K562 (cell line): Measurements from ENCODE around the gene MRPL40. TPM values are rescaled to one million over a fixed set of nuclear protein-coding genes. Genes with fewer than 3 reads are reported as not detected.

Source experiments
- BHLHE40 ChIP-seq: IDR thresholded peaks from 2 replicates; pipeline ENCODE4 v1.6.1; 2011; ENCODE audit warnings: low read length, improper control_type of control experiment
- CHCHD3 ChIP-seq: fragments of 250-450 bp; sonication (Bioruptor Pico); IDR thresholded peaks from 2 replicates; pipeline ENCODE4 v2.1.2; 2022; ENCODE audit warnings: mild to moderate bottlenecking
- E2F5 ChIP-seq: sonication (generic); formaldehyde crosslinking; IDR thresholded peaks from 2 replicates; pipeline ENCODE4 v1.8.0; 2022; ENCODE audit warnings: mild to moderate bottlenecking, missing genetic modification reagents
- EP300 ChIP-seq: IDR thresholded peaks from 2 replicates; pipeline ENCODE4 v1.6.1; 2012; ENCODE audit warnings: low read length, improper control_type of control experiment
- HEY1 ChIP-seq: fragments of 250-450 bp; sonication (Bioruptor Pico); IDR thresholded peaks from 2 replicates; pipeline ENCODE4 v1.5.0; 2020; ENCODE audit warnings: mild to moderate bottlenecking, moderate library complexity, borderline replicate concordance
- JUNB ChIP-seq: fragments of 450-650 bp; formaldehyde crosslinking; conservative IDR thresholded peaks from 2 replicates; pipeline ENCODE4 v1.4.0; 2020; ENCODE audit warnings: mild to moderate bottlenecking
- NBN ChIP-seq: fragments of 450-650 bp; IDR thresholded peaks from 2 replicates; pipeline ENCODE4 v1.6.1; 2016; ENCODE audit warnings: low read depth, mild to moderate bottlenecking
- PATZ1 ChIP-seq: fragments of 250-450 bp; sonication (Bioruptor Pico); IDR thresholded peaks from 2 replicates; pipeline ENCODE4 v1.5.0; 2020; ENCODE audit warnings: mild to moderate bottlenecking, borderline replicate concordance
- POLR2A ChIP-seq: fragments of 450-650 bp; conservative IDR thresholded peaks from 2 replicates; pipeline ENCODE4 v1.6.1; 2016
- POLR2G ChIP-seq: fragments of 200-400 bp; formaldehyde crosslinking; IDR thresholded peaks from 2 replicates; pipeline ENCODE4 v1.6.1; 2017; ENCODE audit warnings: low read depth, mild to moderate bottlenecking, antibody characterized with exemption, low read length, moderate library complexity
- PURB ChIP-seq: sonication (generic); formaldehyde crosslinking; IDR thresholded peaks from 2 replicates; pipeline ENCODE4 v1.9.0; 2021; ENCODE audit warnings: low read depth, mild to moderate bottlenecking, missing genetic modification reagents
- RCOR1 ChIP-seq, 2 experiments: IDR thresholded peaks; 2 replicates each; pipeline ENCODE4 v1.6.1; 2012; ENCODE audit warnings: low read depth in 2 of 2, low read length in 2 of 2, borderline replicate concordance in 1 of 2, improper control_type of control experiment in 1 of 2
- SMAD3 ChIP-seq: fragments of 450-650 bp; formaldehyde crosslinking; conservative IDR thresholded peaks from 2 replicates; pipeline ENCODE4 v1.4.0; 2020; ENCODE audit warnings: mild to moderate bottlenecking
- SMAD4 ChIP-seq: fragments of 250-450 bp; sonication (Bioruptor Pico); conservative IDR thresholded peaks from 2 replicates; pipeline ENCODE4 v1.8.0; 2021; ENCODE audit warnings: inconsistent platforms, mild to moderate bottlenecking, moderate library complexity
- TEAD2 ChIP-seq: fragments of 450-650 bp; IDR thresholded peaks from 2 replicates; pipeline ENCODE4 v1.6.1; 2016; ENCODE audit warnings: missing genetic modification characterization, control low read depth, missing compliant biosample characterization
- VEZF1 ChIP-seq: fragments of 200-800 bp; sonication (Bioruptor generic); IDR thresholded peaks from 2 replicates; pipeline ENCODE4 v1.6.1; 2017; ENCODE audit warnings: missing genetic modification characterization, missing compliant biosample characterization
- ZBTB11 ChIP-seq, 3 experiments: fragments of 200-800 bp in 1 of 3; fragments of 250-450 bp in 1 of 3; fragments of 450-650 bp in 1 of 3; sonication (Bioruptor Pico) in 1 of 3; sonication (Bioruptor generic) in 1 of 3; formaldehyde crosslinking in 1 of 3; IDR thresholded peaks; 2 replicates each; pipeline versions ENCODE4 v1.6.1 to v1.8.0; 2016 to 2022; ENCODE audit warnings: mild to moderate bottlenecking in 2 of 3, missing genetic modification characterization in 2 of 3, missing compliant biosample characterization in 1 of 3, moderate library complexity in 1 of 3
- ZBTB2 ChIP-seq: fragments of 450-650 bp; IDR thresholded peaks from 2 replicates; pipeline ENCODE4 v1.6.1; 2016; ENCODE audit warnings: antibody characterized with exemption
- ZNF384 ChIP-seq: IDR thresholded peaks from 2 replicates; pipeline ENCODE4 v1.6.1; 2012; ENCODE audit warnings: low read depth, low read length, improper control_type of control experiment
- polyA plus RNA-seq, 8 experiments: library from polyadenylated mRNA; depleted of rRNA in 4 of 8; stranded (reverse) in 5 of 8; unstranded in 3 of 8; fragments of >200 nt; fragmentation: Nextera tagmentation in 2 of 8; fragmentation: Illumina TruSeq in 1 of 8; extraction: Ambion mirVana in 2 of 8; extraction: Trizol in 1 of 8; gene quantifications; 2 replicates each; pipeline versions ENCODE4 v1.2.1 to v1.2.3, GENCODE V29; 2011 to 2014; ENCODE audit warnings: inconsistent platforms in 1 of 8, missing spikeins in 1 of 8
- total RNA-seq, 7 experiments: library from RNA; depleted of rRNA in 6 of 7; stranded (reverse); fragments of >200 nt in 6 of 7; fragmentation: Illumina TruSeq in 2 of 7; extraction: Trizol in 2 of 7; gene quantifications; 2 replicates each; pipeline versions ENCODE4 v1.2.1 to v1.2.3, GENCODE V29; 2011 to 2021; ENCODE audit warnings: low replicate concordance in 1 of 7

The MRPL40 gene
- total and polyA plus RNA-seq, 9 of the 15 experiments (the other 6 are each of a cell fraction or from before 2014, with no cell fraction given), result 132 to 652 (median 208) TPM

- TF ChIP-seq SMAD3 (0 out of 2 replicates have a peak, but pooled peaks have one; percentile 16), BHLHE40 (no peak; the same call in 1 of the 2 replicates), NBN (peak; percentile 100), EP300 (peak; percentile 95), SMAD4 (CRISPR knock-in tag) (peak; percentile 99), CHCHD3 (peak; percentile 58; the same call in 1 of the 2 replicates), RCOR1 (IDR thresholded peaks at IDR 0.05; ENCODE audit: borderline replicate concordance in 1 of 2, low read depth in 2 of 2, low read length in 2 of 2) (peak; percentile 81 to 97; a peak in 3 of 4 replicates), ZNF384 (0 out of 2 replicates have a peak, but pooled peaks have one; percentile 13), JUNB (CRISPR knock-in tag) (0 out of 2 replicates have a peak, but pooled peaks have one; percentile 6), POLR2G (no peak), E2F5 (CRISPR knock-in tag) (no peak), VEZF1 (peak; percentile 86), PATZ1 (CRISPR knock-in tag) (no peak), ZBTB11 (CRISPR knock-in tag; IDR thresholded peaks at IDR 0.05) (peak in 1 of 3 experiments; percentile 78; a peak in 1 of 6 replicates), PURB (CRISPR knock-in tag) (no peak), POLR2A (no peak), HEY1 (0 out of 2 replicates have a peak, but pooled peaks have one; percentile 2), TEAD2 (tag) (no peak), ZBTB2 (no peak)
Observed at GRCh38 chr22:19419086-19419463, 13.3 kb upstream of the MRPL40 start (continued).
